HG03432 (cell line): ENCODE data around the gene PRTN3.

ENCODE experiments used
- ATAC-seq: cut with Tn5 transposase; IDR thresholded peaks from one replicate; pipeline ENCODE4 v1.9.1; 2021; ENCODE audit warnings: mild to moderate bottlenecking, moderate library complexity; ENCODE audit not compliant: unreplicated experiment

The PRTN3 gene, protein sequence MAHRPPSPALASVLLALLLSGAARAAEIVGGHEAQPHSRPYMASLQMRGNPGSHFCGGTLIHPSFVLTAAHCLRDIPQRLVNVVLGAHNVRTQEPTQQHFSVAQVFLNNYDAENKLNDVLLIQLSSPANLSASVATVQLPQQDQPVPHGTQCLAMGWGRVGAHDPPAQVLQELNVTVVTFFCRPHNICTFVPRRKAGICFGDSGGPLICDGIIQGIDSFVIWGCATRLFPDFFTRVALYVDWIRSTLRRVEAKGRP

DNA sequence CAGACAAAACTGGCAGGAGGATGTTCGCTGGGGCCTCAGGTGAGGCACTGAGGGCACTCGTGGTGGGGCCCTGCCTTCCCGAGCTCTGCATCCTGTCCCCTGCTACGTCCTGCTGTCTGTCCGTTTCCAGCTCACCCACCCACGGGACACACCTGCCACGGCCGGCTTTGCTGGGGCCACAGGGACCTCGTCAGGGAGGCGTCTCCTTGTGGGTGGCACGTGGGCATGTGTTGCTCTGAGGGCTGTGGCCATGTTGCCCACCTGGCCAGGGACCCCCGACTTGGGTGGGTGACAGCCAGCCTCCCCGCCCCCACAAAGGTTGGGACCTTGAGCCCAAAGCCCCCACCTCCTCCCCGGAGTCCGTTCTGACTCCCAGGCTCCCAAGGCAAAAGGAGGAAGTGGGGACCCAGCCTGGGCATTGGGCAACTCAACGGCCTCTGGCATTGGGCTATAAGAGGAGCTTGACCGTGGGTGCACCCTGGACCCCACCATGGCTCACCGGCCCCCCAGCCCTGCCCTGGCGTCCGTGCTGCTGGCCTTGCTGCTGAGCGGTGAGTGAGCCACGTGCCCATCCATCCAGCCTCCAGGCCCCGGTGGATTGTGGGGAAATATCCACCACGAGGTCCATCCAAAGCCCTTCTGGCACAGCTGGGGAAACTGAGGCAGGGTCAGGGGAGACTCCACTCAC is at the start of gene PRTN3:
Gene PRTN3 (plus strand): TSS at position 481 of the 688 bp plus-strand sequence. CDS start 10 bp downstream, at position 491.
- ATAC-seq, result no peak

DNA sequence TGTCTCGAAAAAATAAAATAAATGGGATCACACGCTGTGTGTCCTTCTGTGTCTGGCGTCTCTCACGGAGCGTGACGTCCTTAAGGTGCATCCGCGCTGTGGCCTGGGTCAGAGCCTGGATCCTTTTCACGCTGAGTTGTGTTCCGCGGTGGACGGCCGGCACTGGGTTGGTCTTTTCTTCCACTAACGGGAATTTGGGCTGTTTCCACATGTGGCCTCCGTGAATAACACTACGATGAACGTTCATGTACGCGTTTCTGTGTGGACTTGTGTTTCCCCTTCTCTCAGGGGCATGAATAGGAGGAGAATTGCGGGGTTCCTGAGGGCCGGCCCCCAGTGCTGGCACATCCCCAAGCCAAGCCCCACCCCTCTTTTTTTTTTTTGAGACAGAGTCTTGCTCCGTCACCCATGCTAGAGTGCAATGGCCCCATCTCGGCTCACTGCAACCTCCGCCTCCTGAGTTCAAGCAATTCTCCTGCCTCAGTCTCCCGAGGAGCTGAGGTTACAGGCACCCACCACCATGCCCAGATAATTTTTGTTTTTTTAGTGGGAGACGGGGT is 49.7 kb upstream of the PRTN3 start:
- ATAC-seq, result no peak

DNA sequence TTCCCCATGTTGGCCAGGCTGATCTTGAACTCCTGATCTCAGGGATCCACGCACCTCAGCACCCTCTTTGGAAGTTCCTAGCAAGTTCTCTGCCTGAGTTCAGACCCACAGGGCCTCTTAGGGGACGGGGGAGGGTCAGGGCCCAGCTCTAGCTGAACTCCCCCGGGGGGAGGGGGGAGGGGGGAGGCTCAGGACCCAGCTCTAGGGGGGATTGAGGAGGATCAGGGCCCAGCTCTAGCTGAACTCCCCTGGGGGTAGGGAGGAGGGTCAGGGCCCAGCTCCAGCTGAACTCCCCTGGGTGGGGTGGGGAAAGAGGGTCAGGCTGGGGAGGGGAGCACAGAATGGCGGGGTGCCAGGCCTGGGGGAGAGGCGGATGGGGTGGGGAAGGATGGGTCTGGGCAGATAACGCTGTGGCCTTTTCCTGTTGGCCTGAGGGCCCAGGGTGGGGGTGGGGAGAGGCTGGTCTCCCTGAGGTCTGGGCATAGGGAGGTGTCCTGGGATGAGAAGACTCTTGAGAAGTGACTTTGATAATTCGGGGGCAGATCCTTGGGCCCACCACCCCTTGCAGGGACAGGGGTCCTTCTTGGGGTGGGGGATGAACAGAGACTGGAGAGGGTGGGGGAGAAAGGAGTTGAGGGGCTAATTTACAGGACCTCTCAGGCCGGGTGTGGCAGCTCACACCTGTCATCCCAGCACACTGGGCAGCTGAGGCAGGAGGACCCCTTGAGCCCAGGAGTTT is 49.1 kb upstream of the PRTN3 start:
- ATAC-seq, result no peak

DNA sequence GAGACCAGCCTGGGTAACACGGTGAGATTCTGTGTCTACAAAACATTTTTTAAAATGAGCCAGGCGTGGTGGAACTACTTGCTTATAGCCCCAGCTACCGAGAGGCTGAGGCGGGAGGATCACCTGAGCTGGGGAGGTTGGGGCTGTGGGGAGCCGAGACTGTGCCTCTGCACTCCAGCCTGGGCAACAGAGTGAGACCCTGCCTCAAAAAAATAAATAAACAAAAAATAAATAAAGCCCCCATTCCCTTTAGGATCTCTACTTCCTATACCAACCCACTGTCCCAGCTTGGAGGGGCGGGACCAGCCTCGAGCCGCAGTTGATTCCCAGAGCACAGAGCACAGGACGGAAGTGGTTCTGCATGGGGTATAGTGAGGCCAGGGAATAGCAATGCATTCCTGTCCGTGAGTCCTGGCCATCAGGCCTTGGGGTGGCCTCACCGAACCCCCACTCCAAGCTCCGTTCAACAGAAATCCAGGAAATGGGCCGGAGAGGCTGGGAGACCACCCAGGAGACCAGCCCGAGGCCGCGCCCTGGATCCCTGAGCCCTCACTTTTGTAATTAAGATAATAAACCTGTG is 48.4 kb upstream of the PRTN3 start:
- no peak for ATAC-seq

DNA sequence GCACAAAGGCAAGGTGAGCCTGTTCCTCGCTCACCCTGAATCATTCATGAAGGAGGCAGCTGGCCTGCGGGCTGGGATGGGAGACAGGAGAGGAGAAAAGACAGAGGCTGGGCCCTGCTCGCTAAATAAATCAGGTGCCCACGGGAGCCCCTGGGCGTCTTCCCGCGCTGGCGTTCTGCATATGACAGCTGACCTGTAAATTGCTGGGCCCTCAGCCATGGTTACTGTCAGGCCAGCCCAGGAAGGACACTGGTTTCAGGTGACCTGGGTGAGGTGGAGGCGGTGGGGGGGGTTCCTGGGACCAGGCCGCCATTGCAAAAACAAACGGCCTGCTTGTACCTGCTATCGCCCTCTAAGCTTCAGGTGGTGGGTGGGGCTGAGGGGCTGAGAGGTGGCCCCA is 47.0 kb upstream of the PRTN3 start:
- no peak for ATAC-seq

DNA sequence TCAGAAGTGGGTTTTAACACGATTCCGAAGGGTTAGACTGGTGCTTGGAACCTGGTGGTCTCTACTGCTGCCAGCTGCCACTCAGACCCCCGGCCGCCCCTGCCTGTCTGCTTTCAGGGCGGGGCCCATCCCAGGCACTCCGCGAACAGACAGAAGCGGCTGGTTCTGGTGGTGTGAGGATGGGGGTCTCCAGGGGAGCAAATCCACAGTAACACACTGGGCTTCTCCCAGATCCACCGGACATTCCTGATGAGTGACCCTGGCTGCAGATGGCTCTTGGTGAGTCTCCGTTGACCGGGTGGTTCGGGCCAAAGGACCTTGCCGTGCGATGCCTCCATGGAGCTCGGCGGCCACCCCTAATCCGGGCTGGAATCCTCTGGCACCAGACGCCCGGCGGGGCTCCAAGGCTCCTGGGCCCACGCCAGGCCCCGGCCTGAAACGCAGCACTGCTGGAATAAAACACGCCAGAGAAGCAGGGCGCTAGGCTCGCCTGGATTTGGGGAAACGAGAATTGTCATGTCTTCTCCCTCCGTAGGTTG is 45.7 kb upstream of the PRTN3 start:
- no peak for ATAC-seq

DNA sequence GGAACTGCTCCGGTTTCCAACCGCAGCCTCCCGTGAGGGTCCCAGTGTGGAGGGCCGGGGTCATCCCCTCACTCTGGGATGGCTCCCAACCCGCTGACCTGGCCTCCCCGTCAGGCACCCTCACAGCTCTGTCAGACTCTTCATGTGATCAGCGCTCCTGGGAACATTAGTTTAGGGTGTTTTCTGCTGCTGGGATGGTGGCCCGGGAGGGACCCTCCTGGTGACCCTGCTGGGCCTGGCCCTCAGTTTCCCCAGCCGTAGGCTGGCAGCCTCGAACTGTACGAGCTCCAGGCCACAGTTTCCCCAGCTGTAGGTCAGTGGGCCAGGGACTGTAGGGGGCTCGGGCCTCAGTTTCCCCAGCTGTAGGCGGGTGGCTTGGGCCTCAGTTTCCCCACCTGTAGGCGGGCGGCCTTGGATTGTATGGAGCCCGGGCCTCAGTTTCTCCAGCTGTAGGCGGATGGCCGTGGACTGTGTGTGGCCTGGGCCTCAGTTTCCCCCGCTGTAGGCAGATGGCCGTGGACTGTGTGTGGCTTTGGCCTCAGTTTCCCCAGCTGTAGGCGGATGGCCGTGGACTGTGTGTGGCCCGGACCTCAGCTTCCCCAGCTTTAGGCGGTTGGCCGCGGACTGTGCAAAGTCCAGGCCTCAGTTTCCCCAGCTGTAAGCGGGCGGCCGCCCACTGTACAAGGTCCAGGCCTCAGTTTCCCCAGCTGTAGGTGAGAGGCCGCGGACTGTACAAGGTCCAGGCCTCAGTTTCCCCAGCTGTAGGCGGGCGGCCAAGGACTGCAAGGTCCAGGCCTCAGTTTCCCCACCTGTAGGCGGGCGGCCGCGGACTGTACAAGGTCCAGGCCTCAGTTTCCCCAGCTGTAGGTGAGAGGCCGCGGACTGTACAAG is 44.9 kb upstream of the PRTN3 start:
- no peak for ATAC-seq

DNA sequence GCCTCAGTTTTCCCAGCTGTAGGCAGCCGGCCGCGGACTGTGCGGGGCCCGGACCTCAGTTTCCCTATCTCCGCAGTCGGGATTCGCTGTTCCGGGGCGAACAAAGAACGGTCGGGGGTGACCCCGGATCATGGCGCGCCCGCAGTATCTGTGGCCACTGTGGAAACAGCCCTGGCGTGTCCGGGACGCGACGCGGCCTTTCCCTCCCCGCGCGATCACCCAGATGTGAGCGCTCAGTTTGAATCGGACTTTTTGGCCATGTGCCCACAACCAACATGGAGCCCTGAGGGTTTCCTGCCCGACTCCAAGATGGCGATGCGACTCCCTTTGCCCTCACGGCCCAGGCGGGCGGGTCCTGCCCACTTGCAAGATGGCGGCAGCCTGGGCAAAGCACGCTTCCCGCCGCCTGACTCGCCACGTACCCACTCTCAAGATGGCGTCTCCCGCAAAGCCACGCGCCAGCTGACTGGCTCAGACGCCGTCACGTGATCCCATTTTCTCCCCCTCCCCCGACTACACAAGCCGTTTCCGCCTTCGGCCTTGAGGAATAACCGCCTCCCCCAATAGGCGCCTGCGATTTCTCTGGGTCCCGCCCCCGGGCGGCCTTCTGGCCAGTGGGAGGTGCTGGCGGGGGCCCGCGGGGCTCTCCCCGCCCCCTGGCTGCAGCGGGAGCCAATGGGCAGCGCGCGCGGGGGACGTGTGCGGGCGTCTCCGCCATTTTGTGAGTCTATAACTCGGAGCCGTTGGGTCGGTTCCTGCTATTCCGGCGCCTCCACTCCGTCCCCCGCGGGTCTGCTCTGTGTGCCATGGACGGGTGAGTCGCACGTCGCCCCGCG is 43.9 kb upstream of the PRTN3 start, which contains the start of gene PTBP1:
Gene PTBP1 (plus strand): TSS at position 761 of the 836 bp plus-strand sequence. CDS start 46 bp downstream, at position 807.
- ATAC-seq, result peak; percentile 74

DNA sequence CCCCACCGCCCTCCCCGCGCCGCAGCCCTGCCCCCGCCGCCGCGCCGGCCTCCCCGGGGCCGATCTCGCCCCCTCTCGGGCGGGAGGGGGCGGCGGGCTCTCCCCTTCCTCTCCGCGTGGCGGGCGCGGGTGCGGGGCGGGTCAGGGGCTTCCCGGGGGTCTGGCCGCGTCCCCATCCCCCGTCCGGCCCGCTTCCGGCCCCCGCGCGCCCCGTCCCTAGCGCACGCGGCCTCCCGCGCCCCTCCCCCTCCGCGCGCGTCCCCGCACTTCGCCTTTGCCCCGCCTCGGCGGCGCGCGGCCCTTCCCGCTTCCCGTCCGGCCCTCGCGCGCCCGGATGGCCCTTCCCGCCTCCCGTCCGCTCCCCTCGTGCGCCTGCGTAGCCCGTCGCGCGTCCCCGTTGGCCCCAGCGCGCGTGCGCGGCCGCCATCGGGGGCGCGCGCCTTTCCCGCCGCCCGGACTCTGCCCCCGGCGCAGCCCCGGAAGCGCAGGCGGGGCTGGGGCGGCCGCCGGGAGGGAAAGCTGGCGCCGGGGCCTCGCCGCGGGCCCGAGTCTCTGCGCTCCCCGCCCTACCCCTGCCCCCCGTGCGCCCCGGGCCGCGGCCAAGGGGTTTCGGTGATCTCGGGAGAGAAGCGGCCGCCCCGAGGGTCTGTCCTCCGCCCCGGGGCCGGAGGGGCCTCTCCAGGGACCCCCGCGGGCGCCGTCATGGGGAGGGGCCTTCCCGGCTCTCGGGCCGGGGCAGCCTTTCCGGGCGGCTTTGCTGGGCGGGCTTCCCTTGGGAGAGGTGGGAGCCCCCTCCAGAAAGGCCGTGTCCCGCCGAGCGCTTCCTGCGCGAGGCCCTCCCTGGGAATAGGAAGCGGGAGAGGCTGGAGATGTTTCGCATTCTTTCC is 43.0 kb upstream of the PRTN3 start:
- peak; percentile 47 for ATAC-seq

DNA sequence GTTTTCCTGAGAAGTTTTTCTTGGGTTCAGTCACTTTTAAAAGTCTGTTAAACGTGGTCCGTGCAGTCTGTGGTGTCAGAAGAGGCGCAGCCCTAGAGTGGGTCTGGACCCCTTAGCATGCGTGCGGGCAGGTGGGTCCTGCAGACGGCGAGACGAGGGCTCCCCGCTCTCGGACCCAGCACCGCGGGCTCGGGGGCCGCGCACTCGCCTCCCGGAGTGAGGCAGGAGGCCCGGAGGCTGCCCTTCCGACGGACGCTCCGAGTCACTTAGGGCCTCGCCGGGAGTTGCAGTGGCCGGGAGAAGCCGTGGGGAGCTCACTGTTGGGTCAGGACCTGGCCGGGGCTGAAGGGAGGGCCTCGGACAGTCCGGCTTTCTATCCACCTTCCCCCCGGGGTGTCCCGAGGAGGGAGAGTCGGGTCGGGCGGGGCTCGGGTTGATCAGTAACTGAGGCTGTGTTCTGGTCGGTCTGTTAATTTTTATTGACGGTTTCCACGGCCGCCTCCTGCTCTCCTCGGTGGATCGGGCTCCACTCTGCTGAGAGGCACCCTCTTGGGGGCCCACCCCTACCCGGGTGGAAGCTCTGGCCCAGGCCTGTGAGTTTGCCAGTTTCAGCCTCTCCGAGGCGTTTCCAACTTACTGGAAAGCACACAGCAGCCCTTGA is 42.3 kb upstream of the PRTN3 start:
- ATAC-seq, result no peak

DNA sequence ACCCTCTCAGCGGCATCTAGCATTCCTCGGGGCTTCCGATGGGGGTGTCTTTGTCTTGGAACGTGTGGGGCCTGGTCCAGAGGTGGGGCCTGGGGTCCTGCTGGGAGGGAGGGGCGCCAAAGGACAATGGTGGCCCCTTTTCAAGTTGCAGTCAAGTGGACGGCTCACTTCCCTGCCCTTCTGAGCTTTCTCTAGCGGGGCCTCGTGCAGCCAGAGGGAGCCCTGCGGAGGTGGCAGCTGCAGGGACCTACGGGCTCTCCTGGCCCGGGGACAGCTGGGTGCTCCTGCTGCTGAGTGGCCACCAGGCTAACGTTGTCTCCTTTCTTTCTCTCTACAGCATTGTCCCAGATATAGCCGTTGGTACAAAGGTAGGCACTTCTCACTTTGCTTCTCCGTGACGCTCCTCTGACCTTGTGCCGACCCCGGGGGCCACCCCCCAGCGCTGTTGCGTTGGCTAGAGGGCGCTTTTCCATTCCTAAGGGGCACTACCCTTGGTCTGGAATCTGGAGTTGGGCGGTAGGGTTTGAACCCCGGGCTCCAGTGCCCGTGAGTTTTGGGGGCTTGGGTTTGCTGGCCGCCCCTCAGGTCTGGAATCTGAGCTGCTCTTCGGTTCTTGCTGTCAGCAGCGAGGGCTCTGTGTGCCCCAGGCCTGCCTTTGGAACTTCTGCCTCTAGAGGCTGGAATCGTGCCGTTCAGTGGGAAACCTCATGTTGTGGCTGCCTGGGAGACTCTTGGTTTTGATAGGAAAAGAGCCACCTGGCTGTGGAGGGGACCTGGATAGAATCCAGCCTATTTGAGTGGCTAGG is 41.5 kb upstream of the PRTN3 start:
- no peak for ATAC-seq

DNA sequence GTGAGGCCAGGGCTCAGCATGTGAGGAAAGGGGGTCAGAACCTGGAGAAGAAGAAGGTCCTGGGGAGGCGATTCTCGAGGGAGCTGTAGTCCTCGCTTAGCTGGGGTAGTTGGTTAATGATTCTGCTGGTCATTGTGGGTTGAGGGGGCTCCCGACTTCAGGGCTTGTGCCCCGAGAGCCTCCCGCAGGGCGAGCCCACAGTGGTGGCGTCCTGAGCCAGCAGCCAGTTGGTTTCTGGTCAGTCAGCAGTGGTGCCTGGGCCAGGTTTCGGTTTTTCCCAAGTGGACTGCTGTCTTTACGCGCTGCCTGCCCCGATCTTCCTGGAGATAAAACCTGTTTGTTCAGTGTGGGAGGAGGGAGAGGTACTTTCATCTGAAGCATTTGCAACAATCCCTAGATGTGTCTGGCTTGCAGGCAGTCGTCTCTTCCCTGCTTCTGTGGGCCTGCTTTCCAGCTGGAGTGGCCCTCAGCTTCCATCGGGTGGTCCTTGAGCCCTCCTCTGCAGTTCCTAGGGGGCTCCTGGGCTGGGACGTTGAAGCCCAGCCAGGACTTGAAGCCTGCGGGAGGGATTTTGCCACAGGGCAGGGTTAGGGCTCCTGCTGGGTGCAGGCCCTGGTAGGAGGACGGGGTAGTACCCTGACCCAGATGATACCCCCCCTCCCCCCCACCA is 40.3 kb upstream of the PRTN3 start:
- ATAC-seq, result no peak

DNA sequence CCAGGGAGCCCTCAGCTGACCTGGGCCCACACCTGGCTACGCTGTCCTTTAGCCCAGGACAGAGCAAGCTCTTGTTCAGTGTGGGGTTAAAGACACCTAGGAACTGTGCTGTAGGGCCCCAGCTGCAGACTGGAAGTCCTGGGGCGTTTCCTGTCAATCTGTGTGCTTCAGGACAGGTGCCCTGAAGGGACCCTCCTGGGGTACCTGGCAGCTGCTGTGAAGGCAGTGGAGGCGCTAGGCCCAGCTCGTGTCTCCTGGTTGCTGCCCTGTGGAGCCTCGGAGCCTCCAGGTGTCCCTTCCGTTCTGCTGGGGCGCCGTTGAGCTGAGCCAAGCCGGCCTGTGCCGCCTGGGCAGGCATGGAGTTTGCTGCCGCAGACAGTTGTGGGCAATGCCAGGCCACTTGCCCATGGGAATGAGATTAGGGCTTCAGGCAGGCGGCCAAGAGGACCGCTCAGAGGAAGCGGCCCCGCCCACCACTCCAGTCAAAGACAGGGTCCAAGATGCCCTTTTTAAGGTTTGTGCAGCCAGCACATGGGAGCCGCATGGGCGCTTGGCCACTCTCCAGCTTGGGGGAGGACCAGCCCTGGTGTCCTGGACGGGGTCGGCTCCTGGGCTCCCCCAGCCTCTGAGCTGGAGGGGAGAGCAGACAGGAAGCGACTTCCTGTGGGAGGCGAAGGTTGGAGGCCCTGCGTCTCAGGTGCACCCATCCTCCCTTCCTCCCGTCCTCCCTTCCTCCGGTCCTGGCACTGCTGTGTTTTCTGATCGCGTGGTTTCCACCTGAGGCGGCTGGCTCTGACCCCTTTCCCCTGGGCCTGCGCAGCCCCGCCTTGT is 39.6 kb upstream of the PRTN3 start:
- no peak for ATAC-seq

DNA sequence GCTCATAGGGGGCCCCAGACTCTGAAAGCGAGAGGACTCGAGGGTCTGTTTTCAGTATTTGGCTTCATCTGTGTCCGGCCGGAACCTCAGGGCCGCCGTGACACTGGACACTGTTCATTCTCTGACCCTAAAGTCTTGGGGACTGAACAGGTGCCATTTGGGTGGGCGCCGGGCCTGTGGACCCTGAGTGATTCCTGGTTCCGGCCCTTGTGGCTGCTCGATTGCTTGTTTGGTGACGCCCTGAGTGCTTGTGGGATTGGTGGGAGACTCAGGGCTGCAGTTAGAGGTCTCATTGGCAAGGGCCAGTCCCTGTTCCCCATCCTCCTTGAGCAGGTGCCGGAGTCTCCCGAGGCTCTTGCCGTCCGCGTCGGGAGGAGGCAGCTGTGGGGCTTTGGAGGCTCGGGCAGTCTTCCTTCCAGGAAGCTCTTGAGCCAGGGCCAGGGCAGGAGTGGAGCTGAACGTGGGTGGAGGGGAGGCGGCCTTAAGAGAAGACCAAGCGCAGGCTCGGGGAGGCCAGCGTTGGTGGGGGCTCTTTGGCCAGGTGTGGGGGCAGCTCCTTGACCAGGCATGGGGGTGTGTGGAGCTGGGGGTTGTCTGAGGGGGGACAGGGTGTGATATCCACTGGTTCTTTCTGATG is 38.8 kb upstream of the PRTN3 start:
- no peak for ATAC-seq
